Measurements from ENCODE around the gene PLXNA2. TPM values are rescaled to one million over a fixed set of nuclear protein-coding genes. Genes with fewer than 3 reads are reported as not detected.

PLXNA2 gene
- total RNA-seq, 1 experiment from 2014 or later: 8.7 TPM

GRCh38 chr1:207997486-207998268 lies 246.5 kb downstream of the PLXNA2 start:
- Histone ChIP-seq H3K36me3 (no peaks in the 10 kb centered on the region), H3K4me3 (no peak overlapping the region), H3K27me3 (replicated peaks) (no peaks in the 10 kb centered on the region), H3K9me3 (replicated peaks) (no peaks in the 10 kb centered on the region), H3K4me1 (replicated peaks) (no peaks in the 10 kb centered on the region), H3K27ac (no peak overlapping the region)
- DNase-seq (ENCODE audit: low read depth in 1 of 2, low spot score in 2 of 2): peak; percentile 23 to 71

- Histone ChIP-seq H3K4me3 (no peak overlapping the region), H3K27me3 (replicated peaks) (no peaks in the 10 kb centered on the region), H3K27ac (no peak overlapping the region), H3K9me3 (replicated peaks) (no peaks in the 10 kb centered on the region), H3K4me1 (replicated peaks) (no peaks in the 10 kb centered on the region), H3K36me3 (no peaks in the 10 kb centered on the region)
- DNase-seq (ENCODE audit: low read depth in 1 of 2, low spot score in 2 of 2): no peak
Observed at GRCh38 chr1:207996636-207997035, 247.5 kb downstream of the PLXNA2 start.

- Histone ChIP-seq H3K4me3 (no peak overlapping the region), H3K27ac (no peak overlapping the region), H3K9me3 (replicated peaks) (no peaks in the 10 kb centered on the region), H3K36me3 (no peaks in the 10 kb centered on the region), H3K4me1 (replicated peaks) (no peaks in the 10 kb centered on the region), H3K27me3 (replicated peaks) (no peaks in the 10 kb centered on the region)
- DNase-seq (ENCODE audit: low read depth in 1 of 2, low spot score in 2 of 2): no peak
Observed at GRCh38 chr1:207995576-207995975, 248.6 kb downstream of the PLXNA2 start.

GRCh38 chr1:207993477-207994445 lies 250.4 kb downstream of the PLXNA2 start:
- H3K36me3 ChIP-seq: no peaks in the 10 kb centered on the region
- H3K27me3 ChIP-seq (replicated peaks): no peaks in the 10 kb centered on the region
- no peaks in the 10 kb centered on the region for H3K4me1 ChIP-seq (replicated peaks)
- peak in 1 of 2 experiments; percentile 39 for DNase-seq (ENCODE audit: low read depth in 1 of 2, low spot score in 2 of 2)
- no peak overlapping the region for H3K4me3 ChIP-seq
- H3K9me3 ChIP-seq (replicated peaks): no peaks in the 10 kb centered on the region
- H3K27ac ChIP-seq: no peak overlapping the region

- H3K4me3 ChIP-seq: no peak overlapping the region
- H3K4me1 ChIP-seq (replicated peaks): no peaks in the 10 kb centered on the region
- no peaks in the 10 kb centered on the region for H3K36me3 ChIP-seq
- no peaks in the 10 kb centered on the region for H3K9me3 ChIP-seq (replicated peaks)
- no peak overlapping the region for H3K27ac ChIP-seq
- DNase-seq (ENCODE audit: low read depth in 1 of 2, low spot score in 2 of 2): peak in 1 of 2 experiments; percentile 11
- no peaks in the 10 kb centered on the region for H3K27me3 ChIP-seq (replicated peaks)
Observed at GRCh38 chr1:207992677-207993236, 251.4 kb downstream of the PLXNA2 start.

- H3K9me3 ChIP-seq (replicated peaks): no peaks in the 10 kb centered on the region
- no peaks in the 10 kb centered on the region for H3K27me3 ChIP-seq (replicated peaks)
- peak in 1 of 2 experiments; percentile 32 for DNase-seq (ENCODE audit: low read depth in 1 of 2, low spot score in 2 of 2)
- no peak overlapping the region for H3K27ac ChIP-seq
- no peaks in the 10 kb centered on the region for H3K36me3 ChIP-seq
- H3K4me1 ChIP-seq (replicated peaks): no peaks in the 10 kb centered on the region
- no peak overlapping the region for H3K4me3 ChIP-seq
Observed at GRCh38 chr1:207991583-207992026, 252.6 kb downstream of the PLXNA2 start.

- Histone ChIP-seq H3K9me3 (replicated peaks) (no peaks in the 10 kb centered on the region), H3K27me3 (replicated peaks) (no peaks in the 10 kb centered on the region), H3K4me3 (no peak overlapping the region), H3K4me1 (replicated peaks) (no peaks in the 10 kb centered on the region), H3K36me3 (no peaks in the 10 kb centered on the region), H3K27ac (no peak overlapping the region)
- peak in 1 of 2 experiments; percentile 13 for DNase-seq (ENCODE audit: low read depth in 1 of 2, low spot score in 2 of 2)
Observed at GRCh38 chr1:207990876-207991582, 253.2 kb downstream of the PLXNA2 start.

- Histone ChIP-seq H3K4me1 (replicated peaks) (no peaks in the 10 kb centered on the region), H3K9me3 (replicated peaks) (no peaks in the 10 kb centered on the region), H3K27me3 (replicated peaks) (no peaks in the 10 kb centered on the region), H3K36me3 (no peaks in the 10 kb centered on the region), H3K27ac (no peak overlapping the region), H3K4me3 (no peak overlapping the region)
- DNase-seq (ENCODE audit: low read depth in 1 of 2, low spot score in 2 of 2): peak in 1 of 2 experiments; percentile 16
Observed at GRCh38 chr1:207990455-207990854, 253.7 kb downstream of the PLXNA2 start.

- no peaks in the 10 kb centered on the region for H3K9me3 ChIP-seq (replicated peaks)
- no peaks in the 10 kb centered on the region for H3K4me1 ChIP-seq (replicated peaks)
- peak in 1 of 2 experiments; percentile 22 for DNase-seq (ENCODE audit: low read depth in 1 of 2, low spot score in 2 of 2)
- no peak overlapping the region for H3K27ac ChIP-seq
- H3K4me3 ChIP-seq: no peak overlapping the region
- no peaks in the 10 kb centered on the region for H3K36me3 ChIP-seq
- H3K27me3 ChIP-seq (replicated peaks): no peaks in the 10 kb centered on the region
Observed at GRCh38 chr1:207988326-207989165, 255.6 kb downstream of the PLXNA2 start.

- Histone ChIP-seq H3K4me3 (no peak overlapping the region), H3K36me3 (no peaks in the 10 kb centered on the region), H3K27me3 (replicated peaks) (0 out of 2 replicates have a peak, but pooled peaks cover 4% of the 10 kb centered on the region), H3K9me3 (replicated peaks) (no peaks in the 10 kb centered on the region), H3K27ac (no peak overlapping the region), H3K4me1 (replicated peaks) (no peaks in the 10 kb centered on the region)
- DNase-seq (ENCODE audit: low read depth in 1 of 2, low spot score in 2 of 2): no peak
Observed at GRCh38 chr1:207987164-207987563, 257.0 kb downstream of the PLXNA2 start.

- no peak overlapping the region for H3K27ac ChIP-seq
- H3K4me1 ChIP-seq (replicated peaks): no peaks in the 10 kb centered on the region
- peak in 1 of 2 experiments; percentile 35 for DNase-seq (ENCODE audit: low read depth in 1 of 2, low spot score in 2 of 2)
- H3K27me3 ChIP-seq (replicated peaks): 0 out of 2 replicates have a peak, but pooled peaks cover 4% of the 10 kb centered on the region
- H3K36me3 ChIP-seq: no peaks in the 10 kb centered on the region
- H3K4me3 ChIP-seq: no peak overlapping the region
- no peaks in the 10 kb centered on the region for H3K9me3 ChIP-seq (replicated peaks)
Observed at GRCh38 chr1:207985996-207986395, 258.2 kb downstream of the PLXNA2 start.

GRCh38 chr1:207984831-207985572 lies 259.2 kb downstream of the PLXNA2 start:
- Histone ChIP-seq H3K27me3 (replicated peaks) (0 out of 2 replicates have a peak, but pooled peaks cover 4% of the 10 kb centered on the region), H3K36me3 (no peaks in the 10 kb centered on the region), H3K27ac (no peak overlapping the region), H3K4me3 (no peak overlapping the region), H3K4me1 (replicated peaks) (no peaks in the 10 kb centered on the region), H3K9me3 (replicated peaks) (no peaks in the 10 kb centered on the region)
- DNase-seq (ENCODE audit: low read depth in 1 of 2, low spot score in 2 of 2): no peak

All from SJSA1 (cell line).